HG02610 (cell line): Measurements from ENCODE around the gene GABRE.

ENCODE experiments used
- ATAC-seq: cut with Tn5 transposase; IDR thresholded peaks from one replicate; pipeline ENCODE4 v1.9.1; 2021; ENCODE audit warnings: mild to moderate bottlenecking, moderate library complexity; ENCODE audit not compliant: unreplicated experiment

Gene GABRE, protein sequence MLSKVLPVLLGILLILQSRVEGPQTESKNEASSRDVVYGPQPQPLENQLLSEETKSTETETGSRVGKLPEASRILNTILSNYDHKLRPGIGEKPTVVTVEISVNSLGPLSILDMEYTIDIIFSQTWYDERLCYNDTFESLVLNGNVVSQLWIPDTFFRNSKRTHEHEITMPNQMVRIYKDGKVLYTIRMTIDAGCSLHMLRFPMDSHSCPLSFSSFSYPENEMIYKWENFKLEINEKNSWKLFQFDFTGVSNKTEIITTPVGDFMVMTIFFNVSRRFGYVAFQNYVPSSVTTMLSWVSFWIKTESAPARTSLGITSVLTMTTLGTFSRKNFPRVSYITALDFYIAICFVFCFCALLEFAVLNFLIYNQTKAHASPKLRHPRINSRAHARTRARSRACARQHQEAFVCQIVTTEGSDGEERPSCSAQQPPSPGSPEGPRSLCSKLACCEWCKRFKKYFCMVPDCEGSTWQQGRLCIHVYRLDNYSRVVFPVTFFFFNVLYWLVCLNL

GRCh38 chrX:151974336-151975227, at the start of gene GABRE:
TSS of gene GABRE (minus strand) at chrX:151974676. CDS start at chrX:151974625, 51 bp downstream.
- no peak for ATAC-seq

GRCh38 chrX:152020888-152021287, 46.4 kb upstream of the GABRE start:
- no peak for ATAC-seq

- no peak for ATAC-seq
Observed at GRCh38 chrX:151999813-152000212, 25.3 kb upstream of the GABRE start.

DNA sequence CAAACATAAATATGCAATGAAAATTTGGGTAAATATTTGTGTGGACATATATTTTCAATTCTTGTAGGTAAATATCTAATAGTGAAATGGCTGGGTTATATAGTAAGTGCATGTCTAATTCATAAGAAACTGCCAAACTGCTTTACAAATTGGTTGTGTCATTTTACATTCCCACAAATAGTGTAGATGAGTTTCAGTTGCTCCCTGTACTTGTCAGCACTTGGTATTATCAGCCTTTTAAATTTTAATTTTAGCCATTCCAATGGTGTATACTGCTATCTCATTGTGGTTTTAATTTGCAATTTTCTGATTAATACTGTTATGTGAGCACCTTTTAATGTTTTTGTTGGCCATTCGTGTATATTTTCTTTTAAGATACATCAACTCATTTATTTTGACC, 23.1 kb upstream of the GABRE start:
- no peak for ATAC-seq

DNA sequence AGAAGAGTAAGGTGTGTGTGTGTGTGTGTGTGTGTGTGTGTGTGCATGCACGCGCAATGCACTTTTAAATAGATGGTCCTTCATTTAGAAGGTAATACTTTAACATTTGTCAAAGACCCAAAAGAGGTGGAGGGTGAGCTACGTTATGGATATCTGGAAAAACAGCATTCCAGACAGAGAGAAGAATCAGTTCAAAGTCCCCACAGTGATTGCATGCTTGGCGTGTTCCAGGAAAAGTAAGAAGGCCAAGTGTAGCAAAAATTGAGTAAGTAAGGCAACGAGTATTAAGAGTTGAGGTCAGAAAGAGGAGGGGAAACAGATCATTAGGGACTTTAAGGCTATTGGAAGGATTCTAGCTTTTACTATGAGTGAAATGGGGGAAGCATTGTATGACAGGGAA, 21.9 kb upstream of the GABRE start:
- no peak for ATAC-seq

DNA sequence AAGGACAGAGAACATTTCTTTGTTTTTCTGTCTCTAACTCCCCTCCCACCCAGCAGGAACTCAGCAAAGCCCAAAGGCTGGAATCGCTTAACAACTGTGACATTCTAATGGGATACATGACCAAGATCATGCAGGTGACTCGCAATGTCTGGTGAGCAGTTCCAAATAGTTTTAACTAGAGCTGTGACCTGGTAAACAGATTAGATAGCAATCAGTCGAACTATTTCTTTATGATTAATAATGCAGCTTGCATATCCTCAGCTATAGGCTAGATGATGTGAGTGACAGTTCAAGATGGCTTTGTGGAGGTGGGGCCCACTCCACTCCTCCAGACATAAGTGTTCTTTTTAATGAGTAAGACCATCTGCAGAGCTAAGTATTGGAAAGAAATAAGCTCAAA, 20.0 kb upstream of the GABRE start:
- ATAC-seq, result no peak

- no peak for ATAC-seq
Observed at GRCh38 chrX:151988706-151989299, 14.3 kb upstream of the GABRE start.

GRCh38 chrX:151987108-151987507, 12.6 kb upstream of the GABRE start:
- no peak for ATAC-seq

GRCh38 chrX:151985955-151986354, 11.5 kb upstream of the GABRE start:
- ATAC-seq, result no peak

DNA sequence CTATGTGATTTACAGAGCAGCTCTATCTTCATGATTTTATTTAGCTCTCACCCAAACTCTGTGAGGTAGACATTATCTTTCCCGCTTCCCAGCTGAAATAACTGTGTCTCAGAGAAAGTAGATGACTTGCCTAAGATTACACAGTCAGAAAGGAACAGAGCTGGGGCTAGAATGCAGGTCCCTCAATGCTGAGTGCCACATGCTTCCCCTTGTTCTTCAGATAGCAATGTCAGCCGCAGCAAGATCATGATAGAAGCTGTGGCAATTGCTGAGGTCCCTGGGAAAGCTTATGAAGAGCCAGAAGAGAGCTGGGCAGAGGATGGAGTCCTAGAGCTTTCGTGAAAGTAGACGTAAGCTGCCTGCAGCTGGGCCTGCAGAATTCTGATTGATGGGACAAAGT, 11.1 kb upstream of the GABRE start:
- ATAC-seq, result no peak

DNA sequence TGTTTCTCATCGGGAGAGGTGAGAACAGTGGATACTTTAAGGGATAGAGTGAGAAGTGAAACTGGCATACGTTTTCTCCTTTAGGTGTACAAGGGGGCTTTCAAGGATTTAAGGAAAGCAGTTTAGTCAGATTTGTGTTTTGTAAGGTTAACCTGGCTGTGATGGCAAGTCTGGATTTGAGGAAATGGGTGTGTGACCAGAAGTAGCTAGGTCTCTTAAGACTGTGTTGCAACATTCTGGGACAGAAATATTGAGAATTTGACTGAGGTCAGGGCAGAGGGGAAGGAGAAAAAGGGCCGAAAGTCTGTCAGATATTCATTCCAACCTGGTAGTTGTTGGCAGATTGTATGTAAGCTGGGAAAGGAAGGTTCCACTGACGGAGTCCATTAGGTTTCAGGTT, 10.4 kb upstream of the GABRE start:
- no peak for ATAC-seq

DNA sequence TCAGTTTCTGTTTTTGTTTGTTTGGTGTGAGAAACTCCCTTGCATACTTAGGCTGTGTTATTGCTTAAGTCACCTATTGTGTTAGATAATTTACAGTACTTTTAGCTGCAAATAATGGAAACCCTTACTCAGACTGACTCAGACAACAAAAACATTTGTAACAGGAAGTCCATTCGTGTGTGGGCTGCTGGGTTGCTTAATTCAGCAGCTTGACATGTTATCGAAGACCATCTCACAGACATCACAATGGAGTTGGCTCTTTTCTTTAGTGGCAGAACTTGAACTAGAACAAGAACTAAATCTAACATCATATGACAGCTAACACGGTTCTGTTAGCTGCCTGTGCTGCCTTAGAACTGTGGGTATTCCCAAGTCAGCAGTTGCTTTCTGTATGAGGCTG, 9.9 kb upstream of the GABRE start:
- no peak for ATAC-seq

DNA sequence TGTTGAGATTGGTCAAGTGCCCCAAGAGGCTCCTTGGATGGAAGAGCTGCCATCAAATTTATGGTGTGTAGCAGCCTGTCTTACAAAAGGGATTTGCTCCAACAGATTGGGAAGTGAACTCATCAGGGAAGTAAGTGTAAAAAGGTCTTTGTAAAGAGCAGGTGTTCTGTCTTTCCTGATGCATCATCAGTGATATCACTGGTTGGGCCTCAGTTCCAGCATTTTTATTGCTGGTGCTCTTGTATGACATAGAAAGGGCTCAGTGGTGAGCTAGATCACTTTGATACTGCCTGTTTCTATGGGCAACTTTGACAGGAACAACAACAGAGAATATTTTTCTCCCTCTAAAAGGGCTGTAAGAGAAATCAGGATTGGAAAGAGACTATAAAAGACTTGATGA, 8.7 kb upstream of the GABRE start:
- no peak for ATAC-seq

- ATAC-seq, result no peak
Observed at GRCh38 chrX:151982222-151982621, 7.7 kb upstream of the GABRE start.

- no peak for ATAC-seq
Observed at GRCh38 chrX:151981129-151981528, 6.7 kb upstream of the GABRE start.

DNA sequence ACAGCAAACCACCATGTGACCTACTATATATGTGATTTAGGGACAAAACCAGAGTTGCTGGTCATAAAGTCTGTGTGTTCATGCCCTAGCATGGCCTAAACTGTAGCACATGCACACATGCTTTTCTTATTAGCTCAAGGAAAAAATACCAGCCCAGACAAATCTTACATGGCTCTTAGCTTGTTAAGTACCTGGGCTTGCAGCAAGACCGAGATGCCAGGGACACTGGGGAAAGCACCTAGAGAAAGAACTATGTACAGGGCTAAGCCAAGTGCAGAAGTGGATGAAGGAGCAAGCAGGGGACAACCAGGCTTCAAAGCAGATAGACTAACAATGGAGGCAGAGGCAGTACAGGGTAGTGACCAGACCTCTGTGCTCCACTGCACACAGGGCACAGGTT, 3.4 kb upstream of the GABRE start:
- ATAC-seq, result no peak

DNA sequence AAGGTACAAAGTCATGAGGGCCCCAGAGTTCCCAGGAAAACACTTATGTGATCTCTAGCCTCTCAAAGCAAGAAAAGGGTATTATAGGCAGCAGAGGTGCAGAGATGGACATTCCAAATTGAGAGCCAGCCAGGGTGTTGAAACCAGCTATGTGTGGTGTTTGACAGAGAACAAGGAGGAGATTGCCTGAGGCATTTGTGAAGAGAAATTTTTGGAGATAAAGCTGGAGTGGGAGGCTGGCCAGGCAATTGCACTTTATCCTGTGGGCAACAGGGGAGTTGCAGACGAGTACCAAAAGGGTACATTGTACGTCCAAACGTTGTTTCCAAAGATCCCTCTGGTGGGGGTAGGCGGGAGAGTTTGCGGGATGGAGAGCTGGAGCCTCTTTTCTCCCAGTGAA, 2.5 kb upstream of the GABRE start:
- no peak for ATAC-seq

DNA sequence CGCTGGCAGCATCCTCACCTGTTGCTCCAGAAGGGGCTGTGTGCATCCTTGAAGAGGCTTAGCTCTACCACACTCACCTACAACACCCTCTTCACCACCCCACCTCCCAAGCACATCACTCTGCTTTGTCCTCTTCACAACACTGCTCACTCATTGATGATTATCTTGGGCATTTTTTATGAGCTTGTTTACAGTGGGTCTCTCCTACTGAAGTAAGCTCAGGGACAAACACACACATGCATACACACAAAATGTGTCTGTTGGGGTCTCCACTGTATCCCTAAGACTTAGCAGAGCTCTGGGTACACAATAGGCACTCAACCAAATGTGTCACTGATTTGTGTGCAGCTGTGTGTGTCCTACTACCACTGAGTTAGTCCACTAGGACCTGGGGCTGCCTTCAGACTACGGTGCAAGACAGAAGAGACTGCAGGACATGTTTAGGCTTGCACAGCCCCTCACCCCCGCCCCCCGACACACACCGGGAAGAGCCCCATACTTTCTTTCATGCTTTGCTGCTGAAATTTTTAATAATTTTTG, 1.3 kb upstream of the GABRE start:
- ATAC-seq, result no peak

- no peak for ATAC-seq
Observed at GRCh38 chrX:151975228-151975593, 735 bp upstream of the GABRE start.

DNA sequence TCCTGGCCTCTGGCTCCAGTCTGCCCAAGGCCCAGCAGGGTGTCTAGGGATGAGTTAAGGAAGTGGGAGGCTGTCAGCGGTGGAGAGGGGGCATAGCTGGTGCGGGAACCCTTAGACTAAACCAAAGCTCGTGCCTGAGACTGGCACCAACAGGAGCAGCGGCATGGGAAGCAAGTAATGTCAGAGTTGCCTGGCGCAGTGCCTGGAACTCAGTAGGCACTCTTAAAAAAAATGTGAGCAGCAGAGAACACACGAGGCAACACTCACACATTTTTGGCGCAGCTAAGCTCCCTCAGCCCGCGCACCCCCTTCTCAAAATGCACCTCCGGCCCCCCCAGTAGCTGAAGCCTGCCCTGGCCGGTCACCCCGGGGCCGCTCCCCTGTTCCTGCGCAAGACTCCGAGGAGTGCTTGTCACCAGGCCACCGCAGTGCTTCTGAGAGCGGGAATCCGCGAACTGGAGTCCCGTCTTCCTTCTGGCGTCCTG, 583 bp downstream of the GABRE start:
- no peak for ATAC-seq

DNA sequence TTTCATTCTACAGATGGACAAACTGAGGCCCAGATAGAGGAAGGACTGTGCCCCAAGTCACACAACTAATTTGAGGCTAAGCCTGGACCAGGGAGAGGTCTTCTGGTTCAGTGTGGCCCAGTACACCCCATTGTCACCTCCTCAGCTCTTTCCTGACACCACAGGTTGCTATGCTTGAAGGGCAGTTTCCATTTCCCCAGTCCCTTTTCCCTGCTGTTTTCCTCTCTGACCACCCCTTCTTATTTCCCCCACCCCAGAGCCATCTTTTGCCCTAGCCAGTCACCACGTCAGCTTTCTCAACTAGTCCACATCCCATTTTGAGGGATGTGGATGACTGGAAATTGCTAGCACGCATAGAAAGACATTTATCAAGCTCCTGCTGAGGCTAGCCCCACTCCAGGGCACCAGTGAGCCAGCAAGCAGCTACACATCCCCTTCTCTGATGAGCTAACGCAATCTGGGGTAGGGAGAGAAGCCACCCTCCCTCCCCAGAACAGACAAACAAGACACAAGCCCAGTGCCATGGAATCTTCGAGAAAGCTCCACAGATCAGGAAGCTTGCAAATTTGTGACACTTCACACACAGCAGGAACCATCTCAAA, 1.3 kb downstream of the GABRE start:
- ATAC-seq, result no peak
